Kidney (tissue), 14 donors: ENCODE measurements around the gene RAB23. TPM values are rescaled to one million over a fixed set of nuclear protein-coding genes. Genes with fewer than 3 reads are reported as not detected.

ENCODE experiments used
- DNase-seq, 5 donors: peaks; one replicate each; pipeline ENCODE4 v3.0.0-alpha.2; 2013 to 2020
- FAIRE-seq: peaks from 2 replicates; lab custom pipeline; 2012; peaks lifted over from hg19 to GRCh38; lab: Jason Lieb, UNC
- H3K27ac ChIP-seq, 2 donors: one replicate each; pipeline ENCODE4 v1.7.0; 2013; ENCODE audit warnings: low read depth in 2 of 2, low read length in 2 of 2, inconsistent platforms in 1 of 2
- H3K27me3 ChIP-seq: one replicate; pipeline ENCODE4 v1.7.1; 2013; ENCODE audit warnings: low read length, inconsistent platforms; ENCODE audit not compliant: control insufficient read depth, insufficient read depth
- H3K36me3 ChIP-seq, 3 donors: one replicate each; pipeline versions ENCODE4 v1.7.0 to v1.7.1; 2013; ENCODE audit warnings: low read length in 3 of 3, control low read depth in 1 of 3, inconsistent platforms in 1 of 3; ENCODE audit not compliant: insufficient read depth in 3 of 3, control insufficient read depth in 2 of 3
- H3K4me1 ChIP-seq, 3 donors: one replicate each; pipeline versions ENCODE4 v1.7.0 to v1.7.1; 2013; ENCODE audit warnings: low read length in 3 of 3, inconsistent platforms in 1 of 3, low read depth in 1 of 3; ENCODE audit not compliant: control insufficient read depth in 2 of 3, insufficient read depth in 2 of 3
- H3K4me3 ChIP-seq, 3 donors: one replicate each; pipeline versions ENCODE4 v1.7.0 to v1.8.1; 2013; ENCODE audit warnings: low read length in 3 of 3, control low read depth in 1 of 3, inconsistent platforms in 1 of 3
- H3K9ac ChIP-seq, 3 donors: one replicate each; pipeline versions ENCODE4 v1.7.0 to v1.7.1; 2013; ENCODE audit warnings: low read length in 3 of 3, control low read depth in 1 of 3, inconsistent platforms in 1 of 3
- H3K9me3 ChIP-seq, 3 donors: one replicate each; pipeline versions ENCODE4 v1.7.0 to v1.7.1; 2013; ENCODE audit warnings: low read length in 3 of 3, control low read depth in 1 of 3, inconsistent platforms in 1 of 3; ENCODE audit not compliant: control insufficient read depth in 2 of 3, insufficient read depth in 1 of 3
- intact Hi-C: fragments of 100-400 bp; cut with DNase I; formaldehyde crosslinking; loops from one replicate; pipeline ENCODE4 v1.11.1; 2022
- polyA plus RNA-seq: library from polyadenylated mRNA; stranded (reverse); fragments of 350-450 nt; fragmentation: Illumina TruSeq; extraction: RNeasy Lipid Tissue Mini Kit (QIAGEN cat#74804); gene quantifications from one replicate; pipeline ENCODE4 v1.2.3, GENCODE V29; 2014; ENCODE audit warnings: low read depth, low replicate concordance; ENCODE audit not compliant: insufficient read depth
- total RNA-seq: library from RNA; stranded (reverse); fragmentation: NEBNext Ultra II Directional; extraction: Animal tissue kit (Norgen Biotek cat#: 25700); gene quantifications from one replicate; pipeline ENCODE4 v1.2.1, GENCODE V29; 2021
- TF ChIP-seq, protein P1 (sequence below): IDR thresholded peaks from 3 replicates; pipeline ENCODE4 v1.5.1; 2012; ENCODE audit warnings: mild to moderate bottlenecking, moderate library complexity, borderline replicate concordance; ENCODE audit not compliant: insufficient read depth; ENCODE audit errors: extremely low read depth
- donor health status: control.
- donor health status: control.
- donor health status: control.
- donor health status: control.
- donor health status: control.
- donor health status: DM: yes; HTN: yes; CAD: no.
- donor health status: Normal renal cell carcinoma (clear cell type).

Gene RAB23
- total and polyA plus RNA-seq, 2 donors from 2014 or later: 6.0 to 8.0 TPM

DNA sequence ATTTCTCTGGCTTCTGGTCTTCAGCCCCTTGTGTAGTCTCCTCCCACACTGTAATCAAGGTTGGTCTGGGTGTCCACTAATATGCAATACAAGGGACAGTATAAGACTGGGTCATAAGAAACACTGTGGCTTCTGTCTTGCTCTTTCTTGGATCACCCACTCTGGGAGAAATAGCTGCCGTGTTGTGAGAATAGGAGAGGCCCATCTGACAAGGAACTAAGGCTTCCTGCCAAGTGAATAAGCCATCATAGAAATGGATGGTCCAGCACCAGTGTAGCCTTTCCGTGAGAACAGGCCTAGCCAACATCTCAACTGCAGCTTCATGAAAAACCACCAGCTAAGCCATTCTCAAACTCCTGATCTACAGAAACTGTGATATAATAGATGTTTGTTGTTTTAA, 26.6 kb downstream of the RAB23 start:
- TF ChIP-seq, protein P1, sequence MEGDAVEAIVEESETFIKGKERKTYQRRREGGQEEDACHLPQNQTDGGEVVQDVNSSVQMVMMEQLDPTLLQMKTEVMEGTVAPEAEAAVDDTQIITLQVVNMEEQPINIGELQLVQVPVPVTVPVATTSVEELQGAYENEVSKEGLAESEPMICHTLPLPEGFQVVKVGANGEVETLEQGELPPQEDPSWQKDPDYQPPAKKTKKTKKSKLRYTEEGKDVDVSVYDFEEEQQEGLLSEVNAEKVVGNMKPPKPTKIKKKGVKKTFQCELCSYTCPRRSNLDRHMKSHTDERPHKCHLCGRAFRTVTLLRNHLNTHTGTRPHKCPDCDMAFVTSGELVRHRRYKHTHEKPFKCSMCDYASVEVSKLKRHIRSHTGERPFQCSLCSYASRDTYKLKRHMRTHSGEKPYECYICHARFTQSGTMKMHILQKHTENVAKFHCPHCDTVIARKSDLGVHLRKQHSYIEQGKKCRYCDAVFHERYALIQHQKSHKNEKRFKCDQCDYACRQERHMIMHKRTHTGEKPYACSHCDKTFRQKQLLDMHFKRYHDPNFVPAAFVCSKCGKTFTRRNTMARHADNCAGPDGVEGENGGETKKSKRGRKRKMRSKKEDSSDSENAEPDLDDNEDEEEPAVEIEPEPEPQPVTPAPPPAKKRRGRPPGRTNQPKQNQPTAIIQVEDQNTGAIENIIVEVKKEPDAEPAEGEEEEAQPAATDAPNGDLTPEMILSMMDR: no peak
- DNase-seq (no peak), FAIRE-seq (no peak)
- Histone ChIP-seq H3K4me3 (no peak overlapping the region), H3K36me3 (peaks cover 0 to 2% (median 0%) of the 10 kb centered on the region in 3 donors), H3K27me3 (no peaks in the 10 kb centered on the region), H3K4me1 (no peaks in the 10 kb centered on the region), H3K9ac (no peak overlapping the region), H3K27ac (no peak overlapping the region), H3K9me3 (no peaks in the 10 kb centered on the region)
- intact Hi-C loops: no loop called here

DNA sequence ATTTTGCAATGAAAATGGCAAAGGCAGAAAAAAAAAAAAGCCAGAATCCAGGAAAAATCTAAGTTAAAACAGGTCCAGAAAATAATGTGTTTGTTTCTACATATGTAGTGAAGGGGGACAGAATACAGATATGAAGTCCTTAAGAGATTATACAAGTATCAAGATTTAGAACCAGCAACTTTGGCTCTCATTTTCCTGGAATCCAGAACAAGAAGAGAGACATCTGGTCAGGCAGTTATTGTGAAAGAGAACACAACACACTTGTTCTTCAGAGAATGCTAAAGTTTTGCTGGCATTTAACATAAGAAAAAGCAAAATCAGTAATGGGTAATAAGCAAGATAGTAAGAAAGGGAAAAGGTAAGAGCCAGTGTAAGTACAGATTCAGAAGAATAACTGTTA, 28.9 kb downstream of the RAB23 start:
- DNase-seq (peak in 1 of 5 donors; percentile 53), FAIRE-seq (no peak)
- peaks cover 0 to 7% (median 3%) of the 10 kb centered on the region in 3 donors for H3K36me3 ChIP-seq
- no peaks in the 10 kb centered on the region for H3K9me3 ChIP-seq
- no peak overlapping the region for H3K27ac ChIP-seq
- TF ChIP-seq, protein P1: no peak
- no peak overlapping the region for H3K4me3 ChIP-seq
- no peaks in the 10 kb centered on the region for H3K27me3 ChIP-seq
- no peaks in the 10 kb centered on the region for H3K4me1 ChIP-seq
- intact Hi-C loops: no loop called here
- no peak overlapping the region for H3K9ac ChIP-seq

DNA sequence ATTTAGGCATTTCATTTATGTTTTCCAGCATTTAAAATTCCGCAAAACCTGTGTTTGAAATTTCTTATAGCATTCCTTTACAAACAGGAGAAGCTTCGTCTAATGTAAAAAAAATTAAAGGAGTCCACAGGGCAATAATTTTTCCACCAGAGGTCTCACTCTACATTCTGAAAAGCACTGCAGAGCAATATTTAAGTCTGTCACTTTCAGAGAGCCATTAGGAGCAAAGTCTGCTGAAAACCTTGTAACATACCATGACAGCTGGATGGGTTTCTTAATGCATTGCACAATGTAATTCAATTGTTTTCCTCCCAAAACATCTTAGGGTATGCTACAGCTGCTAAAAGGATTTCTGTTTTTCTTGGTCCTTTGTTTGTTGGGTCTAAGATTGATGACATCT, 32.0 kb downstream of the RAB23 start:
- no peak overlapping the region for H3K9ac ChIP-seq
- intact Hi-C loops: no loop called here
- no peak overlapping the region for H3K27ac ChIP-seq
- no peak overlapping the region for H3K4me3 ChIP-seq
- peaks cover 0 to 7% (median 3%) of the 10 kb centered on the region in 3 donors for H3K36me3 ChIP-seq
- FAIRE-seq (no peak), DNase-seq (peak in 2 of 5 donors; percentile 36 to 67)
- no peaks in the 10 kb centered on the region for H3K27me3 ChIP-seq
- TF ChIP-seq, protein P1: no peak
- no peaks in the 10 kb centered on the region for H3K9me3 ChIP-seq
- H3K4me1 ChIP-seq: no peaks in the 10 kb centered on the region

DNA sequence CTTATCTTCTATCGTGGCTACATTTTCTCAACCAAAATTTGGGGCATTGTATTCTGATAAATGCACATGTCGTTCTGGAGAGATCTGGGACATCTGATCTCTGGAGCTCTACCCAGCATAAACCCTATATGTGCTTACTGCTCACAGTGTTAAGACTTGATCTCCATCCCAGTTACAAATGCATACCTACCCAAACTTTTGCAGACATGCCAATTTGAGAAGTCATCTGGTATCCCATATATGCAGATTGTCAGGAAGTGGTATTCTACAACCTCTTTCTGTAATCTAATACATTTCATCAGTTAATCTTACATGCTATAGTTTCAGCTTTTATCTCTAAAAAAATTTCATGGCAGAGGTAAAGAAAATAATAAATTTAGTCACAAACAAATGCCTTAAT, 38.8 kb downstream of the RAB23 start:
- peaks cover 0 to 5% (median 0%) of the 10 kb centered on the region in 3 donors for H3K36me3 ChIP-seq
- DNase-seq: no peak

More for the DNA sequence above, 38.8 kb downstream of the RAB23 start:
- FAIRE-seq: no peak
- H3K27ac ChIP-seq: no peak overlapping the region
- intact Hi-C loops: no loop called here
- H3K4me3 ChIP-seq: no peak overlapping the region
- no peaks in the 10 kb centered on the region for H3K27me3 ChIP-seq
- H3K4me1 ChIP-seq: no peaks in the 10 kb centered on the region
- H3K9ac ChIP-seq: no peak overlapping the region
- H3K9me3 ChIP-seq: no peaks in the 10 kb centered on the region
- TF ChIP-seq, protein P1: no peak
